HPDE6-E6E7 (cell line): Measurements from ENCODE around the gene AFAP1L2.

Experiments used
- DNase-seq: peaks from one replicate; pipeline ENCODE4 v3.0.0; 2011; ENCODE audit warnings: missing footprints; ENCODE audit errors: extremely low spot score

Gene AFAP1L2

DNA sequence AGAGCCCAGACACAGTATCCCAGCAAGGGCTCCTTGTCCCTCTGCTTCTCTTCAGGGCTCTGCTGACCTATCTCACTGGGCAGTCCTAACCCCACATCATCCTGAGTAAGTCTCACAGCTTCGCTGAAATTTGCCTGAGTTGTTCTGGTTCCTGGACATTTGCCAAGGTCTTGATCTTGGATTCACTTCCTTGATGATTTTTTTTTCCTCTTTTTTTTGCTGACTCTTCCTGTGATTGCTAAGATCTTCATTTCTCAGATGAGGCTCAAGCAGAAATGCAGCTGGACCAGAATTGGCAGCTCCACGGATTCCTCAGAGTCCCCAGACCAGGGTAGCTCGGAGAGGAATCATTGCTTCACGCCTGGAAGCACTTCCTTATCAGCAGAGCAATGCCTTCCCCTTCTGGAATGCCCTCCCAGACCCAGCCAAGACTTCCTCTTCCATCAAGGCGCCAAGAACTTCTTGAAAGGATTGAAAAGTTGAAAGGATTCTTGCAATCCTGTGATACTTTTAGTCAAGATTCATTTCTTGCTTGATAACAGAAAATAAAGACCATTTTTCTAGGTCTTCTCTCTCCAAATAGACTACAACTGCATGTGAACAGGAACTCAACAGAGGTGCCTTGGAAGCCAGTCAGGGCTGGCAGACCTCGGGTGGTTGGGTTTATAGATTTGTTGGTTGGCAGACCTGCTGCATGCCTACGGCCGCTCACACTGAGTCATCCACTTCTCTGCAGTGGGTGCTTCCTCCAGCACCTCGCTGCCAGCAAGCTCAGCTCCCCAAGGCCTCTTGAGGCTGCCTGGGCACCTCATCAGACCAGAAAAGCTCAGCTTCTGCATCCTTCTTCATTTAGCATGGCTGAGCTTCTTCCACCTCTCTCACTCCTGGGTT is 8.8 kb upstream of the AFAP1L2 start:
- DNase-seq, result peak; percentile 71

DNA sequence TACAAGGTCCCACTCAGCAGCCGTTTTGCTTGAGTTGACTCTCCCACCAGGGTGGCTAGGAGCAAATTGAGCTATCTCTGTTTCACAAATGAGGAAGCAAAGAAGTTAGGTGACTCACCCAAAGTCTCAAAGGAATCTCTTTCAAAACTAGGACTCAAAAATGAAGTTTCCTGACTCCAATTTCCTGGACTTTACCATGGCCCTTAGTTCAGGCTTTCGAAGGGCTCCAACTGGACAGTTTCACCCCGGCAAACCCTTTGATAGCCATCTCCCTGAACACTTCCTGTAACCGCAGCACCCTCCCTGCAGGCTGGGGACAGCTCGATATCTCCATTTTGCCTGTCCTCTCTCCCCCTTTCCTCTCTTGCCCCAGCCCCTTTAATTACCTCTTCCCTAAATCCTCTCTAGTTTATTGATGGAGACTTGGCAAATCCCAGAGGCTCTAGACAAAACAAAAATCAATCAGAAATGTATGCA is 4.7 kb upstream of the AFAP1L2 start:
- no peak for DNase-seq

DNA sequence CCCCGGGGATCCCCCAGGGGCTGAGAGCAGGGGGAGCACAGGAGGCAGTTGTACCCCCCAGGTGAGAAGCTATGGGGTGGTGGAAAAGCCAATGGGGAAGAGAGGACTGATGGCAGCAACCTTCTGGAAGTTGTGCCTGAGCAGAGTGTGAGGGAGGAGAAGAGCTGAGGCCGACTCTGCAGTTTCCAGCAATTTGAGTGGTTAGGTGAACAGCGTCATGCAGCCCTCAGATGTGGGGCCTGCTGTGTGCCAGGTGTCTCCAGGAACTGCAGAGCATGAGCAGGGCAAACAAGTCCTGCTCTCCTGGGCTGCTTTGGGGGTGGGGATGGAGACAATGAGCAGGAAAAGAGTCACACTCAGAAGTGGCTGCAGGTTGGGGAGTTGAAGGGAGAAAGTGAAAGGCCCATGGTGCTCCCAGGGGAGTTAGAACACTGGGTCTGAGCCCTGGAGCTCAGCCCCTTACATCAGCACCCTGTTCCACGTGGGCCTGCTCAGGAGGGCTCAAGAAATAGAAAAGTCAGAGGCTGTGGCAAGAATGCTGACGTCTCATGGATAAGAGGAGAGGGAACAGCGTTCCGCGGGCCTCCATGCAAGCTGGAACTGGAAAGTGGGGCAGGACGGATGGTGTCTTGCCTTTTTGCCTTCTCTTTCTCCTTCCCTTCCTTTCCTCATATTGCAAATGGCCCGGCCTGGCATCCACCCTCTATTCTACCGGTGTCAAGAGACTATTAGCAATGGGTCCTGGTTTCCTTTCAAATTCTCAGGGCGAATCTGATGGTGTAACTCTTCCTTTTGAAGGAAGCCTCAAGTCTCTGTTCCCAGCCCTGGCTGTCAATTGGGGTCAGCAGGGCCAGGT is 4.0 kb upstream of the AFAP1L2 start:
- DNase-seq, result no peak

DNA sequence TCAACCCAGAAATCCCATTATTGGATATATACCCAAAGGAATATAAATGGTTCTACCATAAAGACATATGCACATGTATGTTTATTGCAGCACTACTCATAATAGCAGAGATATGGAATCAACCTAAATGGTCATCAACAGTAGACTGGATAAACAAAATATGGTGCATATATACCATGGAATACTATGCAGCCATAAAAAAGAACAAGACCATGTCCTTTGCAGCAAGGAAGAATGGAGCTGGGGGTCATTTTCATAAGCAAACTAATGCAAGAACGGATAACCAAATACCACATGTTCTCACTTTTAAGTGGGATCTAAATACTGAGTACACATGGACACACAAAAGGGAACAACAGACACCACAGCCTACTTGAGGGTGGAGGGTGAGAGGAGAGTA is 2.2 kb upstream of the AFAP1L2 start:
- DNase-seq, result no peak

DNA sequence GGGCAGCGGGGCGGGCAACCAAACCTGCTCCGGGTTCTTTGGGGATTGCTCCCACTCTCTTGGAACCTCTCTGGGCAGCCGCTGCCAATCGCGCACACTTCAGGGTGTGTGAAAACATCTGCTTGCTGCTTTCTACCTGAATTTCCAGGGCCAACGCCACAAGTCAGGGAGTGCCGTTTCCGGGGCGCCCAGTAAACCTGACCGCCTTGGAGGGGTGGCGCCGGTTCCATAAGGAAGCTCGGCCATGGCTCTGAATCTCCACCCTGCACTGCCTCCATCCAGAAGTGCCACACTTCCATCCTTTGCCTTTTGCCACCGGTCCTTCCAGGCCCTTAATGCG is 679 bp upstream of the AFAP1L2 start:
- no peak for DNase-seq

DNA sequence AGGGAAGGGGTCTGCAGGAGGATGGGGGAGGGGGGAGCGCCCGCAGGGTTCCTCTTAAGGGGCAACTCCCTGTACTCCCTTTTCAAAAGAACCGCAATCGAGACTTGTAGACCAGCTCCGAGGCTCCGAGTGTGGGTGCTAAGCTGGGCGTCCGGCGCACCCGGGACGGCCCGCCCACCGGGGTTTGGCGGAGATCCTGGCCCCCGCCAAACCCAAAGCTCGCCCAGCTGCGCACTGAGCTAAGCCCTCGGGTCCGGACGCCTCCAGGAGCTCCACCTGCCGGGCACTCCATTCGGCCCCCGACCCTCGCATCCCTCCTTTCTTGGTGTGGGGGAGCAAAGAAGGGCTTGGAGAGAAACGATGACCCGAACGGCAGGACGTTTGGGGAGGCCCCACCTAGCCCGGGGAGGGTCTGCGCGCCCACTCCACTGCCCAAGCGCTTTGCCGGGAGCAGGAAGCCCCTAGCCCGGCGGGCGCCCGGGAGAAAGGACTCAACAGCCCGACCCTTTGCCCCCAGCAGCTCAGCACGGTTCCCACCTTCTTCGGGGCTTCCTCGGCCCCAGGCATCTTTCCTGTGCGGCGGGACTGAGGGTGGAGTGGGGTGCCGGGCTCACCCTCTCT is 651 bp downstream of the AFAP1L2 start:
- no peak for DNase-seq

DNA sequence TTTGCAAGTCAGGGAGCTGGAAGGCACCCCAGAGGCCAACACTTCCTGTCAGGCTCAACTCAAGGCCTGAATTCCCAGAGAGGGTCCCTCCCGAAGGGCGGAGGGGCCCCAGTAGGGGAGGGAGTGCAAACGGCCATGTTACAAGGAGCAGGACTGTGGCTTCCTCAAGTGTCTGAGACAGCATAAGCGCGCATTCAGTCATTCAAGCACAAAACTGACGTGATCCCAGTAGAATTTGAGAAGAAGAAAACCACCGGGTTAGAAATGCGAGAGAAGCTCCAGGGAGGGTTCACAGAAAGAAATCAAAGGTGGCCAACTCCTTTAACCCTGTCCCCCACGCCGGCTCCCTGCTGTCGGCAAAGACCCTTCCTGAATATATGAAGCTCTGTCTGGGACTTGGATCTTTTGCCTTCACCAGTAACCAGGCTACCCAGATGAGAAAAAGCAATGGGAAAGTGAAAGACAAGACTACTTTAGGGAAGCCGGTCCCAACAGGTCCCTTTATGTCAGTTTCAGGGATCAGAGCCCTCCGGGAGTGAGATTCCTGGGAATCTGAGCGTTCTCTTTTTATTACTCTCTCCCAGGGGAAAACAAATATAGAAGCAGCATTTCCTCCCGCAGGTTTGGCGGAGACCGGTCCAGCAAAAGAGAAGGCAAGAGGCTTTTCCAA is 1.3 kb downstream of the AFAP1L2 start:
- no peak for DNase-seq

DNA sequence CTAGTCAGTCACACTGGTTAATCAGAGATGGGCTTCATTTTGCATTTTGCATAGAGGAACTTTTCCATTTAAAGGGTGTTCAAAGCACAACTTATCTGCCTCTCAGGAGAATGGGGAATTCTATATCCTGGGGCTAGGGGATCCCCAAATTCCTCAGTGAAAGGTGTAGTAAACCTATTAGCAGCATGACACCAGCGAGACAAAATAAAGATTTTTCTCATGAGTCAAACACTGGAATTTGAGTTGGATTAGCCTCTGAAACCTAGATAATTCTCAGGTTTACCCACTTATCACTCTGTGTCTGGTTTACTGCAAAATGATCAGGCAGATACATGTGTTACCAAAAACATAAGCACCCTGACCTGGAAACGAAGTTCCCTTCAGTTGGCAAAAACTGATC is 2.1 kb downstream of the AFAP1L2 start:
- no peak for DNase-seq

DNA sequence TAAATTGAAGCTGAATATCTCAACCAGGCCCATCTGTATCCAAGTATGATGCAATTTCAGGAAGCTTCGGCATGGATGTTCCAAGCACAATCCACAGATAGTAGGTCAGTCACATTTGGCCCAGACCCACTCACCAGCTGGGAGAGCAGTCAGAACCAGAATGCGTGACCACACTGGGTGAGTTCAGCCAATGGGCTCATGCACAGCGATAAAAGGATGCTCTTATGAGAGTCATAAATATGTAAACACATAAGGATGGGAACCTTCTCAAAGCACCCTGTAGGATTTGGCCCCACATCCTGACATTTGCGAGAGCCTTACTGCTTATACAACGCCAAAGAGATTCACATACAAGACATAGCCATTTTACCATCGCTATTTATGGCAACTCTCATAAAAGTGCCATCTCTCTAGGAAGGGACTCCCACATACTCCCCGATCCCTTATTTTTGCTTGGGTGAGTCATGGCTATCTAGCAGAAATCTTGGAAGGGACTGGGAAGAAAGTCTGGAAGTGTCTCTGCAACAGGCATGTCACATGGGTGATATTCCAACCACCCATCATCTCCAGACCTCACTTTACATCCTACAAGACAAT is 3.0 kb downstream of the AFAP1L2 start:
- DNase-seq, result no peak

DNA sequence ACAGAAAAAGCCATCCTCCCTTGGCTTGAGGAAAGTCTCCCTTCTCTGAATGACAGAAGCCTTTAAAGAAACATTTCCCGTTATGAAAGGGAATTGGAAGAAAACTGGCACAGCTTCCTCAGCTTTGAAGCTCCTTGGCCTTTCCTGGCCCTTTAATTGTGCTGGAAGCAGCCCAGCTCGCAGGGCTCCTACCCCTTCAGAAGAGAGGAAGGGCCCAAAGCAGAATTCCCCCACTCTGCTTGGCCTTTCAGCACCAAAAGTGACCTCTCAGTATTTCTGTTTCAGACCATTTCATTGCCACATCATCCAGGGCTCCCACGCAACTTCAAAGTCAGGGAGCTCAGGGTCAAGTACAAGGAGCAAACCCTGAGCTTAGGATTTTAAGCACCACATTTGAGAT is 4.2 kb downstream of the AFAP1L2 start:
- no peak for DNase-seq

DNA sequence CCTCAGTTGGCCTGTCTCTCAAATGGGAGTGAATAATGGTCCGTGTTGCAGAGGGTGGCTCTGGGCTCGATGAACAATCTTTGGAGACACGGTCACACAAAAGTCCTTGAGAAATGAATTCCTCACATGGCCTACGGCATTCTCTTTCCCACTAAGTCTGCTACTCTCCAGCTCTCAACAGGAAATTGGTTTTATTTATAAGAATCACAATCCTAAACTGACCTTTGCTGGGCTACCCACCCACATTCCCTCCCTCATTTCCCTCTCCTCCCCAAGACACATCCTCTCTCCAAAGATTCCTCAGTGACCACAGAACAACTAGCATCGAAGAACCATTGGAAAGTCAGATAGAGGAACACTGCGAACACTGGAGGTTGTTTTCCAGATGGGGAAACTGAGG is 4.7 kb downstream of the AFAP1L2 start:
- DNase-seq, result no peak

DNA sequence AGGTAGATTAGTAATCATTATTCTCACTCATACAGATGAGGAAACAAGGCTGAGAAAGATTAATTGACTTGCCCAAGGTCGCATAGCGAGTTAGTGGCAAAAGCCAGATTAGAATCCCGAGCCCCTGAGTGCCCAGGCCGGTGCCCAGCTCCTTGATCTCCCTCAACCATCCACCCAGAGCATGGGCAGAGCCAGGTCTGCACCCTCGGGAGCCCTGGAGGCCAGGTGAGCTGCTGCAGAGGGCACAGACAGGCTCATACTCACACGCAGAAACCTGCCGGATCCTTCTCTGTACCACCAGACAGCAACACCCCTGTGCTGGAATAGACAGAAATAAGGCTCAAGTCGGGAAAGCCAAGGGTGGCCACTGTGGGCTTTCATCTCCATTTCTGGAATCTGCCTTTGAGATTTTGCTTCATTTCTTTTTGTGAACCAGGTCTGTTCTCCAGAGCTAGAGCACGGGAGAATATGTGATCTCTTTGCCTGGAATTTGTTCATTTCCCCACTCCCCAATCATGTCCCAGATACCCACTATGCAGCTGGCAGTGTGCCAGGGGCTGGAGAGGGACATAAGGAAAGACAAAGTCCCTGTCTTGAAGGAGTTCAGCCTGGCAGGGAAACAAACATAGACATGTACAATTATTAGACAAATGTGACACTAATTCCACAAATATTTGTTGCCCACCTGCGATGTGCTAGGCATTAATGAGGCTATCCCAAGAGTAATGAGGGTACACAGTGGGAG is 5.5 kb downstream of the AFAP1L2 start:
- no peak for DNase-seq

DNA sequence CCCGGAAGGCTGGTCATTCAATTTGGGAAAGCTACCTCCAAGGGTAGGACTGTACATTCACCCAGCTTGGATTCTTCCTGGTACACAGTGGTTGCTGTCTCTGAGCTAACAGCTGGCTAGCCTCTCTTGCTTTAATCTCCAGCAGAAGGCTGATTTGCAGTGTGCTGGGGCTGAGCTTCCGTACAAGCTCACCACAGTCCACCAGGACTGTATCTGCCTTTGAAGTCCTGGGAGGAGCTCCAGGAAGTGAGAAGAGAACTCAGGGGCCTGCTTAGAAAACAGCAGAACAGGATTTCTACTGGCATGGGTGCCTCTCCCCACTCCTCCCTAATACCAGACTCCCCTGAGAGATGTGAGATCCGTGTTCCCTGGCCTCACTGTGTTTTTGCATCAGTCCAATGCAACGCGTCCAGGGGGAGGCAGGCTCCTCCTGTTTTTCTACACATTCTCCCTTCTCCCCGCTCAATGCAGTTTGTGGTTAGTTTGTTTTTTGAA is 6.6 kb downstream of the AFAP1L2 start:
- no peak for DNase-seq

DNA sequence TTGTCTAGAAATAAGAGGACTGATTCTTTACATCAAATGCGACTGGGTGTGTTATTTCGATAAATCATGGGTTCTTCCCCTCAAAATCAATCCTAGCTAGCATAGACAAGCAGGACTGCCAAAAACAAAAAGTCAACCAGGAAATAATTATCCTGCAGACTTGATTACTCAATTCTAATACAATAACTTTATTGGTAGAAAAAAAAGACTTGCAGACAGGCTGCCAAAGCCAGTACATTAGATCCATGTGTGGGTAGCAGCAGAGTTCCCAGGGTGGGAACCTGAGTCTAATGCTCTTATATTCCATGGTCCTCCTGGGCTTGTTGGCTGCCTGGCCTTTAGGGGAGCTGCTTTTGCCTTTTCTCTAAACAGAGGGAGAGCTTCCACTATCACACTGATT is 7.8 kb downstream of the AFAP1L2 start:
- DNase-seq, result no peak

DNA sequence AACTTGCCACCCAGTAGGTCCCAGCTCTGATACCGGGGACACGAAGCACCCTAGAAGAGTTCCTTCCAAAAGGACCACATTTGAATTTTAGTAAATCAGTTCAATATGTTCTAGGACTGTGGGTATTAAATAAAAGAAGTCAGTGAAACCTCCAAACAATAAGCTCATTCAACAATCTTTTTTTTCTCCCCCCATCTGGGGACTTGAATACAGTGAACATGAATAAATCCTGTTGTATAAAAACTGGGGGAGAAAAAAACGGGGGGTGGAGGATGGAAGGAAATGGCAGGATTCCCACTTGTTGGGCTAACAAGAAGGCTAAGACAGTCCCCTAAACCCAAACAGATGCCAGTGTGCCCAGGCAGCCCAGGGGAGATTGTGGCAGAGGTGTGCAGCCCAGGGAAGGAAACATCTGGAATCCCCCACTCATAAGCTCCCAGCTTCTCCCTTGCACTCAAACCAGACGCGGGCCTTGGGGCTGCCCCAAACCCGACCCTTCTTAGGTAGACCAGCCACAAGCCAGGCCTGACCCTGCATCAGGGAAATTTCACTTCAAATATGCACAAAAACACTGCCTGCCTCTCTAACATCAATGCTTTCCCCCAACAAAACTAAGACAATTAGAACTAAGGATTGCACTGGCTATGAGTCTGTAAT is 8.8 kb downstream of the AFAP1L2 start:
- no peak for DNase-seq

DNA sequence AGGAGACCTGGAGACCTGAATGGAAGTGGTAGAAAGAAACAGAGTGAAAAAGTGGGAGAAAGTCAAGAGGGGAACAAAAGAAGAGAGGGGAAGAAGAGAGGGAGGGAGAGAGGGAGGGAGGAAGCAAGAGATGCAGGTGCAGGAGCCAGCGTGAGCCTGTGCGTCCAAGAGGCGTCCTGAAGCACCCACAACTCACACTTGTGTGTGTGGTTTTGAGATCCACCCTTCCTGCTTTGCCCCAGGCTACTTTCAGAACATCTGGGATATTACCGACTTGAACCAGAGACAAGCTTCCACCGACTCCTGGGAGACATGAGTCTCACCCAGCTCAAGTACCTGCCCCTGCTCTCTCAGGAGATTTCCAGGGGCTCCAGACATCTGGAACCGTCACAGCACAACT is 9.8 kb downstream of the AFAP1L2 start:
- DNase-seq, result no peak

DNA sequence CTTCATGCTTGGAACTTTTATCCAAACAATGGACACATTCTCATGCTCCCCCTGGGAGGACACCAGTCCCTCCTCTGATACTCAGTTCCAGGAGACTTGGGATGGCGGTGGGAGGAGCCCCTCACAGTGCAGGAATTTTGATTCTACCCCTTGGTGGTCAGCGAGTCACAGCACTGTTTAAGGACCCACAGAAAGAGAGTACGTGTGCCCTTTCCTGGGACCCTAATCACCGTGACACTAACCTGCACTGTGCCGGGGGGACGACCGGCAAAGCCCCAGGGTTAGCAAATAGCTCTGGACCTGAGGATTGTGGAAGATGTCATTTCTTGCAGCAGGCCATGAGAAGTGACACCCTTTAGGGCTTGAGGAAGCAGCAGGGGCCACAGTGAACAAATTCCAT is 10.4 kb downstream of the AFAP1L2 start:
- no peak for DNase-seq

DNA sequence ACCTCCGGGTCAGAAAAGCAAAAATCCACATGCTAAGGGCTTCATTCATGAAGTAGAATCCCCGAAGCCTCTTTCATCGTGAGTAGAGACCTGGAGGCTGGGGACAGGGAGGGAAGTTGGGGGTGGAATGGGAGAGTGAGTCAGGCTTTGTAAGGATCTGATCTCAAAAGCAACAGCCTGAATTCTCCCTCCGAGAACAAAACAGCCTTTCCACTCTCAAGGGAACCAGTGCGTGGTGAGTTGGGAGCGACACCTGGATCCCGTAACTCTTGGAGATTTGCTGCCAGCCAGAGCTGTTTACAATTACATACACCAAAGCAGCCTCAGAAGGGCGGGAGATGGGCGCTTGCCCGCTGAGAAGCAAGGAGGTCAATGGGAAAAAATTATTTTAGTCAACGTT is 10.8 kb downstream of the AFAP1L2 start:
- DNase-seq, result no peak

DNA sequence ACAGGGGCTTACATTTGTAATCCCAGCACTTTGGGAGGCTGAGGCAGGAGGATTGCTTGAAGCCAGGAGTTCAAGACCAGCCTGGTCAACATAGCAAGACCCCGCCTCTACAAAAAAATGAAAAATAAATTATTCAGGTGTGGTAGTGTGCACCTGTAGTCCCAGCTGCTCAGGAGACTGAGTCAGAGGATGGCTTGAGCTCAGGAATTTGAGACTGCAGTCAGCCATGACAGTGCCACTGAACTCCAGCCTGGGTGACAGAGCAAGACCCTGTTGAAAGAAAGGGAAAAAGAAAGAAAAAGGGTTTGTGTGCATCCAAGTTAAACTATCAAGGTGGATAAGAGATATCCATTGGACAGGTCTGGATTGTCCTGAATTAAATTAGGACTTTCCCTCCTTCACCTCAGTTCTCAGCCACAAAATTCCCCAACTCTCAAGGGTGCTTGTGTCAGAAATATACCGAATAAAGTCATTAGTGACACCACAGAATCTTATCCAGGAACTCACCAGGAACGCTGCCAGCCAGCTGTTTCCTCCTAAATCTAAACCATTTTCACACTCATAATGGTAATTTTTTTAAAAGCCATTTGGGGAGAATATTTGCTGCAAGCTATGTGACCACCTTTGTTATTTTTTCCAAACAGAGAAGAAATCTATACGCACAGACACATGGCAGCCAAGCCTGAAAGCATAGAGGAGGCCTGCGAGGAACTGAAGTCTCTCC is 12.0 kb downstream of the AFAP1L2 start:
- no peak for DNase-seq
